Panc1 (cell line): ENCODE measurements around the gene RGS17.

Experiments used
- CTCF ChIP-seq: fragments of 450-650 bp; IDR thresholded peaks from 2 replicates; pipeline ENCODE4 v1.5.1; 2017; ENCODE audit warnings: mild to moderate bottlenecking
- POLR2AphosphoS5 ChIP-seq: IDR thresholded peaks from 2 replicates; pipeline ENCODE4 v1.6.1; 2012; ENCODE audit warnings: mild to moderate bottlenecking, low read depth, low read length, moderate library complexity
- REST ChIP-seq, 2 experiments: IDR thresholded peaks; 2 replicates each; pipeline ENCODE4 v1.6.1; 2011 to 2012; ENCODE audit warnings: low read depth in 2 of 2, control low read depth in 1 of 2, low read length in 1 of 2, mild to moderate bottlenecking in 1 of 2, moderate library complexity in 1 of 2; ENCODE audit not compliant: insufficient read depth in 1 of 2
- TCF7L2 ChIP-seq: IDR thresholded peaks from 2 replicates; pipeline ENCODE4 v1.6.1; 2011; ENCODE audit warnings: mild to moderate bottlenecking, low read depth, low read length, inconsistent platforms

GRCh38 chr6:153160221-153160620 is 29.1 kb upstream of the RGS17 start:
- no peak for TF ChIP-seq CTCF
- no peak for TF ChIP-seq POLR2AphosphoS5
- TF ChIP-seq REST (IDR thresholded peaks at IDR 0.05; ENCODE audit: insufficient read depth in 1 of 2, low read depth in 2 of 2, low read length in 1 of 2): no peak
- no peak for TF ChIP-seq TCF7L2
